WTC11 (cell line): Measurements from ENCODE around the gene ST8SIA6. TPM values are rescaled to one million over a fixed set of nuclear protein-coding genes. Genes with fewer than 3 reads are reported as not detected.

ENCODE experiments used
- ATAC-seq: fragments of 200-7000 bp; cut with Tn5 transposase; 2 replicates; pipeline ENCODE4 v1.10.0; 2021; ENCODE audit warnings: mild to moderate bottlenecking, moderate library complexity
- Bru-seq: library from RNA; stranded (reverse); fragments of 400-500 nt; gene quantifications from one replicate; lab custom pipeline; 2021; lab: Mats Ljungman, UMichigan
- CTCF ChIA-PET: fragments of 300-600 bp; sonication (Branson Sonifier 250); formaldehyde crosslinking; loops from one replicate; lab custom pipeline; 2021; ENCODE audit warnings: antibody characterized with exemption; lab: Charles Lee
- POLR2A ChIA-PET: fragments of 350-600 bp; sonication (Branson Sonifier 250); formaldehyde crosslinking; loops from one replicate; lab custom pipeline; 2021; ENCODE audit warnings: antibody characterized with exemption; lab: Charles Lee
- DNase-seq: peaks from one replicate; pipeline ENCODE4 v3.0.0; 2021; ENCODE audit warnings: low spot score
- H3K27ac Mint-ChIP-seq: 2 replicates; pipeline ENCODE4 v1.8.0; 2021; ENCODE audit warnings: mixed read lengths
- H3K27me3 Mint-ChIP-seq: 2 replicates; pipeline ENCODE4 v1.8.0; 2021; ENCODE audit warnings: low read depth, mild to moderate bottlenecking, moderate library complexity, mixed read lengths
- H3K36me3 Mint-ChIP-seq: 2 replicates; pipeline ENCODE4 v1.8.0; 2021; ENCODE audit warnings: mixed read lengths
- H3K4me1 Mint-ChIP-seq: 2 replicates; pipeline ENCODE4 v1.8.0; 2022; ENCODE audit warnings: mixed read lengths
- H3K4me3 Mint-ChIP-seq: 2 replicates; pipeline ENCODE4 v1.8.0; 2021; ENCODE audit warnings: mild to moderate bottlenecking, moderate library complexity, mixed read lengths
- H3K9me3 Mint-ChIP-seq: 2 replicates; pipeline ENCODE4 v1.8.0; 2021; ENCODE audit warnings: mixed read lengths
- CBFB ChIP-seq: sonication (generic); formaldehyde crosslinking; IDR thresholded peaks from 2 replicates; pipeline ENCODE4 v1.8.1; 2022; ENCODE audit warnings: mild to moderate bottlenecking, low read depth, missing genetic modification reagents
- CDX4 ChIP-seq: fragments of 250-450 bp; sonication (Bioruptor Pico); IDR thresholded peaks from 2 replicates; pipeline ENCODE4 v1.9.0; 2021; ENCODE audit warnings: moderate library complexity, mild to moderate bottlenecking, inconsistent platforms, borderline replicate concordance
- CREB1 ChIP-seq: sonication (generic); formaldehyde crosslinking; IDR thresholded peaks from 2 replicates; pipeline ENCODE4 v1.8.0; 2023; ENCODE audit warnings: mild to moderate bottlenecking, missing genetic modification reagents
- GTF2I ChIP-seq: fragments of 250-450 bp; sonication (Bioruptor Pico); conservative IDR thresholded peaks from 2 replicates; pipeline ENCODE4 v1.4.0; 2021; ENCODE audit warnings: mild to moderate bottlenecking
- IRF1 ChIP-seq: sonication (generic); formaldehyde crosslinking; IDR thresholded peaks from 2 replicates; pipeline ENCODE4 v1.8.0; 2023; ENCODE audit warnings: missing genetic modification reagents
- JAZF1 ChIP-seq: fragments of 250-450 bp; sonication (Bioruptor Pico); IDR thresholded peaks from 2 replicates; pipeline ENCODE4 v1.9.0; 2021; ENCODE audit warnings: moderate library complexity, mild to moderate bottlenecking, inconsistent platforms
- NR3C1 ChIP-seq: sonication (generic); formaldehyde crosslinking; conservative IDR thresholded peaks from 2 replicates; pipeline ENCODE4 v1.8.1; 2023; ENCODE audit warnings: low read depth, mild to moderate bottlenecking, missing genetic modification reagents
- OVOL2 ChIP-seq: fragments of 250-450 bp; sonication (Bioruptor Pico); IDR thresholded peaks from 2 replicates; pipeline ENCODE4 v1.9.0; 2021; ENCODE audit warnings: mild to moderate bottlenecking, borderline replicate concordance
- RORB ChIP-seq: fragments of 250-450 bp; sonication (Bioruptor Pico); IDR thresholded peaks from 2 replicates; pipeline ENCODE4 v1.9.0; 2021; ENCODE audit warnings: mild to moderate bottlenecking
- TEAD1 ChIP-seq: sonication (generic); formaldehyde crosslinking; IDR thresholded peaks from 2 replicates; pipeline ENCODE4 v1.8.0; 2022; ENCODE audit warnings: mild to moderate bottlenecking, missing genetic modification reagents
- TEAD4 ChIP-seq: sonication (generic); formaldehyde crosslinking; IDR thresholded peaks from 2 replicates; pipeline ENCODE4 v1.8.0; 2022; ENCODE audit warnings: mild to moderate bottlenecking, missing genetic modification reagents
- ZNF138 ChIP-seq: sonication (generic); formaldehyde crosslinking; conservative IDR thresholded peaks from 2 replicates; pipeline ENCODE4 v1.8.1; 2022; ENCODE audit warnings: mild to moderate bottlenecking, moderate library complexity, missing genetic modification reagents
- ZNF232 ChIP-seq: sonication (generic); formaldehyde crosslinking; IDR thresholded peaks from 2 replicates; pipeline ENCODE4 v1.8.0; 2022; ENCODE audit warnings: mild to moderate bottlenecking, missing genetic modification reagents
- ZNF263 ChIP-seq: sonication (generic); formaldehyde crosslinking; IDR thresholded peaks from 2 replicates; pipeline ENCODE4 v1.8.1; 2022; ENCODE audit warnings: low read depth, mild to moderate bottlenecking, moderate library complexity, missing genetic modification reagents
- ZNF317 ChIP-seq: sonication (generic); formaldehyde crosslinking; IDR thresholded peaks from 2 replicates; pipeline ENCODE4 v1.8.1; 2023; ENCODE audit warnings: low read depth, mild to moderate bottlenecking, moderate library complexity, missing genetic modification reagents, borderline replicate concordance
- ZNF416 ChIP-seq: fragments of 250-450 bp; sonication (Bioruptor Pico); IDR thresholded peaks from 2 replicates; pipeline ENCODE4 v1.9.0; 2021; ENCODE audit warnings: mild to moderate bottlenecking, inconsistent platforms
- ZNF423 ChIP-seq: fragments of 250-450 bp; sonication (Bioruptor Pico); IDR thresholded peaks from 2 replicates; pipeline ENCODE4 v2.1.2; 2022; ENCODE audit warnings: mild to moderate bottlenecking, moderate library complexity
- ZNF671 ChIP-seq: fragments of 250-450 bp; sonication (Bioruptor Pico); IDR thresholded peaks from 2 replicates; pipeline ENCODE4 v1.8.0; 2021; ENCODE audit warnings: mild to moderate bottlenecking
- long read RNA-seq, 3 experiments: library from RNA in 1 of 3; library from capped mRNA in 1 of 3; library from polyadenylated mRNA in 1 of 3; unstranded in 2 of 3; stranded (forward) in 1 of 3; transcript quantifications; one replicate each; pipeline ENCODE4 v2.0.0, GENCODE V29; 2021
- total RNA-seq: library from RNA; stranded (reverse); gene quantifications from 3 replicates; pipeline ENCODE4 v1.2.3, GENCODE V29; 2021
- TF ChIP-seq, protein P1 (sequence below): sonication (generic); formaldehyde crosslinking; IDR thresholded peaks from 2 replicates; pipeline ENCODE4 v1.8.0; 2022; ENCODE audit warnings: mild to moderate bottlenecking, missing genetic modification reagents
- TF ChIP-seq, protein P2 (sequence below): sonication (generic); formaldehyde crosslinking; IDR thresholded peaks from 2 replicates; pipeline ENCODE4 v1.8.1; 2022; ENCODE audit warnings: mild to moderate bottlenecking, moderate library complexity, missing genetic modification reagents

ST8SIA6 gene, protein sequence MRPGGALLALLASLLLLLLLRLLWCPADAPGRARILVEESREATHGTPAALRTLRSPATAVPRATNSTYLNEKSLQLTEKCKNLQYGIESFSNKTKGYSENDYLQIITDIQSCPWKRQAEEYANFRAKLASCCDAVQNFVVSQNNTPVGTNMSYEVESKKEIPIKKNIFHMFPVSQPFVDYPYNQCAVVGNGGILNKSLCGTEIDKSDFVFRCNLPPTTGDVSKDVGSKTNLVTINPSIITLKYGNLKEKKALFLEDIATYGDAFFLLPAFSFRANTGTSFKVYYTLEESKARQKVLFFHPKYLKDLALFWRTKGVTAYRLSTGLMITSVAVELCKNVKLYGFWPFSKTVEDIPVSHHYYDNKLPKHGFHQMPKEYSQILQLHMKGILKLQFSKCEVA
- total RNA-seq (1.9 to 3.5 TPM (median 2.7 TPM) in 3 replicates), Bru-seq, nascent RNA (percentile 47 among the genes with signal in this experiment)
- long read RNA-seq, experiment 1, partial matches to known transcripts = 5 of 11 reads
- long read RNA-seq, experiment 1, other reads (novel, unspliced or antisense) = 5 of 11 reads
- long read RNA-seq, experiment 2, partial matches to known transcripts = 0 of 5 reads
- long read RNA-seq, experiment 2, other reads (novel, unspliced or antisense) = 4 of 5 reads
- long read RNA-seq, experiment 3, partial matches to known transcripts = 0 of 3 reads
- long read RNA-seq, experiment 3, other reads (novel, unspliced or antisense) = 3 of 3 reads

- peaks cover 40% of the 10 kb centered on the region for H3K27me3 Mint-ChIP-seq
- CTCF ChIA-PET = interaction anchor here (0.6 to 1.3 kb wide), 4 partner anchors 9 to 78 kb away, joined by 3 to 4 read pairs (median 4); no protein-coding TSS in a partner anchor
- ATAC-seq = peak; percentile 69
Measured at GRCh38 chr10:17454161-17455014, at the start of gene ST8SIA6. TSS of gene ST8SIA6 (minus strand) at chr10:17454595. CDS start at chr10:17454255, 340 bp downstream.

DNA sequence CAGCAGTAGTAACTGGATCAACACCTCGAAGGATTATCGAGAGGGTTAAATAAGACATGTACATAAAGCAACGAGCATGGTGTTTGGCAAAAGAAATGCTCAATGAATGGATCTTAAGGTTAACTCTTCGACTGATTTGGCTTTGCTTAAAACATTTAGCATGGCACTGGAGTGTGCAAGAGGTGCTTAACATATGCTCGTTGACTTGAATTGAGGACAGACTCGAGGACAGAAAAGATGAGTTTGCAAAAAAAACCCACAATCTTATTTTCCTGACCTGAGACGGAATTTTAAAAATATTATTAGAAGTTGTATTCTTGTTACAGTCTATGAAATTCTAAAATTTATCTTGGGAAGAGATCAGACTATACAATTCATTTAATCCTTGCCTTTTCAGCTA lies 49.4 kb upstream of the ST8SIA6 start:
- Mint-ChIP-seq H3K4me1 (no peaks in the 10 kb centered on the region), H3K27me3 (no peaks in the 10 kb centered on the region; the same call in 1 of the 2 replicates), H3K4me3 (no peak overlapping the region), H3K9me3 (peaks cover 18% of the 10 kb centered on the region), H3K36me3 (0 out of 2 replicates have a peak, but pooled peaks cover 3% of the 10 kb centered on the region), H3K27ac (no peak overlapping the region)
- ATAC-seq (no peak), DNase-seq (no peak)
- CTCF ChIA-PET = no interaction called here
- no peak for TF ChIP-seq ZNF263 (CRISPR knock-in tag)
- TF ChIP-seq NR3C1 (CRISPR knock-in tag) = no peak
- no peak for TF ChIP-seq TEAD1 (CRISPR knock-in tag)
- TF ChIP-seq ZNF232 (CRISPR knock-in tag) = no peak
- TF ChIP-seq GTF2I (CRISPR knock-in tag) = no peak
- TF ChIP-seq, protein P1, sequence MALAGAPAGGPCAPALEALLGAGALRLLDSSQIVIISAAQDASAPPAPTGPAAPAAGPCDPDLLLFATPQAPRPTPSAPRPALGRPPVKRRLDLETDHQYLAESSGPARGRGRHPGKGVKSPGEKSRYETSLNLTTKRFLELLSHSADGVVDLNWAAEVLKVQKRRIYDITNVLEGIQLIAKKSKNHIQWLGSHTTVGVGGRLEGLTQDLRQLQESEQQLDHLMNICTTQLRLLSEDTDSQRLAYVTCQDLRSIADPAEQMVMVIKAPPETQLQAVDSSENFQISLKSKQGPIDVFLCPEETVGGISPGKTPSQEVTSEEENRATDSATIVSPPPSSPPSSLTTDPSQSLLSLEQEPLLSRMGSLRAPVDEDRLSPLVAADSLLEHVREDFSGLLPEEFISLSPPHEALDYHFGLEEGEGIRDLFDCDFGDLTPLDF (CRISPR knock-in tag) = no peak
- TF ChIP-seq, protein P2, sequence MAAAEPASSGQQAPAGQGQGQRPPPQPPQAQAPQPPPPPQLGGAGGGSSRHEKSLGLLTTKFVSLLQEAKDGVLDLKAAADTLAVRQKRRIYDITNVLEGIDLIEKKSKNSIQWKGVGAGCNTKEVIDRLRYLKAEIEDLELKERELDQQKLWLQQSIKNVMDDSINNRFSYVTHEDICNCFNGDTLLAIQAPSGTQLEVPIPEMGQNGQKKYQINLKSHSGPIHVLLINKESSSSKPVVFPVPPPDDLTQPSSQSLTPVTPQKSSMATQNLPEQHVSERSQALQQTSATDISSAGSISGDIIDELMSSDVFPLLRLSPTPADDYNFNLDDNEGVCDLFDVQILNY = no peak
- no peak for TF ChIP-seq JAZF1 (CRISPR knock-in tag)
- TF ChIP-seq IRF1 (CRISPR knock-in tag) = no peak
- no peak for TF ChIP-seq ZNF138 (CRISPR knock-in tag)
- TF ChIP-seq ZNF317 = no peak
- TF ChIP-seq CDX4 (CRISPR knock-in tag) = no peak
- POLR2A ChIA-PET = interaction anchor here (0.6 kb wide), 2 partner anchors 14 to 140 kb away, joined by 3 to 4 read pairs; no protein-coding TSS in a partner anchor

More at GRCh38 chr10:17454161-17455014, at the start of gene ST8SIA6:
- DNase-seq = peak; percentile 66
- TF ChIP-seq RORB (CRISPR knock-in tag) = no peak
- no peak for TF ChIP-seq TEAD4 (CRISPR knock-in tag)
- no peak for TF ChIP-seq ZNF423 (CRISPR knock-in tag)
- no peak for TF ChIP-seq CREB1
- TF ChIP-seq ZNF416 = no peak
- TF ChIP-seq CBFB (CRISPR knock-in tag) = 0 out of 2 replicates have a peak, but pooled peaks have one; percentile 61
- TF ChIP-seq OVOL2 = no peak
- TF ChIP-seq ZNF671 = no peak
- H3K9me3 Mint-ChIP-seq = peaks cover 18% of the 10 kb centered on the region
- H3K36me3 Mint-ChIP-seq = peaks cover 25% of the 10 kb centered on the region
- POLR2A ChIA-PET = no interaction called here
- H3K4me3 Mint-ChIP-seq = peak within 1 kb of the TSS; percentile 84
- peaks cover 38% of the 10 kb centered on the region for H3K4me1 Mint-ChIP-seq
- H3K27ac Mint-ChIP-seq = no peak within 1 kb of the TSS
